K562 (cell line): ENCODE measurements around the gene STX11. TPM values are rescaled to one million over a fixed set of nuclear protein-coding genes. Genes with fewer than 3 reads are reported as not detected.
A peak's percentile ranks its signal among the peaks of the same experiment; 100 is the strongest.

Experiments used
- ARHGAP35 ChIP-seq: fragments of 450-650 bp; IDR thresholded peaks from 2 replicates; pipeline ENCODE4 v1.6.1; 2018; ENCODE audit not compliant: partially characterized antibody
- ARID1B ChIP-seq: fragments of 450-650 bp; IDR thresholded peaks from 2 replicates; pipeline ENCODE4 v1.6.1; 2016; ENCODE audit warnings: antibody characterized with exemption, mild to moderate bottlenecking, inconsistent platforms
- BRCA1 ChIP-seq, 2 experiments: fragments of 450-650 bp in 1 of 2; sonication (generic) in 1 of 2; formaldehyde crosslinking in 1 of 2; IDR thresholded peaks; 2 replicates each; pipeline versions ENCODE4 v1.5.0 to v1.6.1; 2017 to 2020; ENCODE audit warnings: mild to moderate bottlenecking in 1 of 2, missing genetic modification reagents in 1 of 2
- CTCF ChIP-seq, 3 experiments: IDR thresholded peaks in 2 of 3; conservative IDR thresholded peaks in 1 of 3; 2 replicates each; pipeline ENCODE4 v1.5.1; 2011 to 2012; ENCODE audit warnings: low read length in 3 of 3, mild to moderate bottlenecking in 3 of 3, control low read depth in 2 of 3, improper control_type of control experiment in 1 of 3, inconsistent platforms in 1 of 3, low read depth in 1 of 3, mixed read lengths in 1 of 3, moderate library complexity in 1 of 3; ENCODE audit not compliant: insufficient read depth in 2 of 3
- EZH2 ChIP-seq: IDR thresholded peaks from 2 replicates; pipeline ENCODE4 v1.6.1; 2012; ENCODE audit warnings: low read depth, mild to moderate bottlenecking, inconsistent platforms, low read length, borderline replicate concordance
- FOS ChIP-seq: IDR thresholded peaks from 3 replicates; pipeline ENCODE4 v1.6.1; 2011; ENCODE audit not compliant: insufficient read length; ENCODE audit errors: extremely low read depth
- HEY1 ChIP-seq: fragments of 250-450 bp; sonication (Bioruptor Pico); IDR thresholded peaks from 2 replicates; pipeline ENCODE4 v1.5.0; 2020; ENCODE audit warnings: mild to moderate bottlenecking, moderate library complexity, borderline replicate concordance
- HNRNPL ChIP-seq: fragments of 200-400 bp; formaldehyde crosslinking; IDR thresholded peaks from 2 replicates; pipeline ENCODE4 v1.6.1; 2017; ENCODE audit warnings: low read depth, mild to moderate bottlenecking, low read length
- KLF16 ChIP-seq: IDR thresholded peaks from 2 replicates; pipeline ENCODE4 v1.6.1; 2016; ENCODE audit warnings: antibody characterized with exemption
- KLF6 ChIP-seq: fragments of 250-450 bp; sonication (Bioruptor Pico); IDR thresholded peaks from 2 replicates; pipeline ENCODE4 v1.4.0; 2020; ENCODE audit warnings: mild to moderate bottlenecking, moderate library complexity, borderline replicate concordance
- NUFIP1 ChIP-seq: fragments of 450-650 bp; IDR thresholded peaks from 2 replicates; pipeline ENCODE4 v1.6.1; 2018; ENCODE audit not compliant: partially characterized antibody
- POLR2B ChIP-seq: fragments of 450-650 bp; IDR thresholded peaks from 2 replicates; pipeline ENCODE4 v1.6.1; 2018; ENCODE audit warnings: low read depth; ENCODE audit not compliant: partially characterized antibody
- SAFB2 ChIP-seq: fragments of 200-400 bp; formaldehyde crosslinking; IDR thresholded peaks from 2 replicates; pipeline ENCODE4 v1.6.1; 2018; ENCODE audit warnings: borderline replicate concordance, low read length, low read depth, moderate library complexity; ENCODE audit not compliant: severe bottlenecking
- SIN3A ChIP-seq, 2 experiments: fragments of 150-350 bp in 1 of 2; IDR thresholded peaks; 2 replicates each; pipeline ENCODE4 v1.6.1; 2011 to 2016; ENCODE audit warnings: borderline replicate concordance in 2 of 2, low read depth in 2 of 2, low read length in 2 of 2, mild to moderate bottlenecking in 2 of 2, moderate library complexity in 2 of 2; ENCODE audit not compliant: control insufficient read depth in 1 of 2
- SIRT6 ChIP-seq: IDR thresholded peaks from one replicate; pipeline ENCODE4 v1.6.1; 2012; ENCODE audit warnings: low read depth, mild to moderate bottlenecking, control low read depth, inconsistent platforms, low read length, moderate library complexity
- SMAD3 ChIP-seq: fragments of 450-650 bp; formaldehyde crosslinking; conservative IDR thresholded peaks from 2 replicates; pipeline ENCODE4 v1.4.0; 2020; ENCODE audit warnings: mild to moderate bottlenecking
- SRSF1 ChIP-seq: fragments of 200-400 bp; formaldehyde crosslinking; IDR thresholded peaks from 2 replicates; pipeline ENCODE4 v1.6.1; 2017; ENCODE audit warnings: mild to moderate bottlenecking, low read depth, low read length, moderate library complexity
- TCF3 ChIP-seq: sonication (generic); formaldehyde crosslinking; IDR thresholded peaks from 2 replicates; pipeline ENCODE4 v1.4.0; 2020; ENCODE audit warnings: mild to moderate bottlenecking, missing genetic modification reagents
- YY1 ChIP-seq, 3 experiments: IDR thresholded peaks; 2 replicates each; pipeline ENCODE4 v1.6.1; 2011; ENCODE audit warnings: low read length in 2 of 3, mild to moderate bottlenecking in 2 of 3, moderate library complexity in 2 of 3, borderline replicate concordance in 1 of 3, control low read depth in 1 of 3, low read depth in 1 of 3; ENCODE audit not compliant: insufficient read depth in 3 of 3, insufficient replicate concordance in 2 of 3, control insufficient read depth in 1 of 3, insufficient read length in 1 of 3; ENCODE audit errors: extremely low read depth in 1 of 3
- ZFP36 ChIP-seq: fragments of 150-350 bp; IDR thresholded peaks from 2 replicates; pipeline ENCODE4 v1.6.1; 2018; ENCODE audit warnings: low read length, low read depth; ENCODE audit not compliant: partially characterized antibody
- ZNF134 ChIP-seq: fragments of 250-450 bp; sonication (Bioruptor Pico); conservative IDR thresholded peaks from 2 replicates; pipeline ENCODE4 v1.4.0; 2020
- ZNF140 ChIP-seq: fragments of 250-450 bp; sonication (Bioruptor Pico); IDR thresholded peaks from 2 replicates; pipeline ENCODE4 v1.8.0; 2021; ENCODE audit warnings: moderate library complexity, mild to moderate bottlenecking, inconsistent platforms
- ZNF175 ChIP-seq: fragments of 200-800 bp; sonication (Bioruptor generic); IDR thresholded peaks from 2 replicates; pipeline ENCODE4 v1.6.1; 2016; ENCODE audit warnings: low read depth, mild to moderate bottlenecking, missing genetic modification characterization, missing compliant biosample characterization
- polyA plus RNA-seq, 8 experiments: library from polyadenylated mRNA; depleted of rRNA in 4 of 8; stranded (reverse) in 5 of 8; unstranded in 3 of 8; fragments of >200 nt; fragmentation: Nextera tagmentation in 2 of 8; fragmentation: Illumina TruSeq in 1 of 8; extraction: Ambion mirVana in 2 of 8; extraction: Trizol in 1 of 8; gene quantifications; 2 replicates each; pipeline versions ENCODE4 v1.2.1 to v1.2.3, GENCODE V29; 2011 to 2014; ENCODE audit warnings: inconsistent platforms in 1 of 8, missing spikeins in 1 of 8
- total RNA-seq, 7 experiments: library from RNA; depleted of rRNA in 6 of 7; stranded (reverse); fragments of >200 nt in 6 of 7; fragmentation: Illumina TruSeq in 2 of 7; extraction: Trizol in 2 of 7; gene quantifications; 2 replicates each; pipeline versions ENCODE4 v1.2.1 to v1.2.3, GENCODE V29; 2011 to 2021; ENCODE audit warnings: low replicate concordance in 1 of 7
- TF ChIP-seq, protein P1 (sequence below): sonication (generic); formaldehyde crosslinking; IDR thresholded peaks from 2 replicates; pipeline ENCODE4 v1.8.0; 2022; ENCODE audit warnings: missing genetic modification reagents, mild to moderate bottlenecking, moderate library complexity, borderline replicate concordance

The STX11 gene
- total and polyA plus RNA-seq, 9 of the 15 experiments (the other 6 are each of a cell fraction or from before 2014, with no cell fraction given), result 0.06 to 0.73 (median 0.40) TPM

- TF ChIP-seq CTCF (IDR thresholded peaks at IDR 0.05 in 2 of 3, conservative IDR thresholded peaks at IDR 0.05 in 1 of 3; ENCODE audit: insufficient read depth in 2 of 3, low read depth in 1 of 3, low read length in 3 of 3) (peak in 1 of 3 experiments; percentile 16; a peak in 1 of 6 replicates), ARHGAP35 (no peak), TCF3 (CRISPR knock-in tag) (peak; percentile 26; the same call in 1 of the 2 replicates), HNRNPL (no peak), BRCA1 (IDR thresholded peaks at IDR 0.05) (no peak), BRCA1 (CRISPR knock-in tag; IDR thresholded peaks at IDR 0.05) (no peak), SIN3A (IDR thresholded peaks at IDR 0.05; ENCODE audit: borderline replicate concordance in 2 of 2, control insufficient read depth in 1 of 2, low read depth in 2 of 2, low read length in 2 of 2) (no peak), KLF6 (CRISPR knock-in tag) (no peak), SIRT6 (no peak), YY1 (IDR thresholded peaks at IDR 0.05; ENCODE audit: borderline replicate concordance in 1 of 3, control insufficient read depth in 1 of 3, extremely low read depth in 1 of 3, insufficient read depth in 3 of 3, insufficient read length in 1 of 3, insufficient replicate concordance in 2 of 3, low read depth in 1 of 3, low read length in 2 of 3) (peak in 1 of 3 experiments; percentile 47), SAFB2 (no peak), ZNF134 (CRISPR knock-in tag) (no peak), HEY1 (no peak), ARID1B (no peak), NUFIP1 (no peak), SMAD3 (CRISPR knock-in tag) (no peak), FOS (no peak), EZH2 (no peak), ZNF140 (CRISPR knock-in tag) (no peak), ZNF175 (CRISPR knock-in tag) (no peak), POLR2B (no peak), ZFP36 (no peak), KLF16 (no peak), SRSF1 (no peak)
- TF ChIP-seq, protein P1, sequence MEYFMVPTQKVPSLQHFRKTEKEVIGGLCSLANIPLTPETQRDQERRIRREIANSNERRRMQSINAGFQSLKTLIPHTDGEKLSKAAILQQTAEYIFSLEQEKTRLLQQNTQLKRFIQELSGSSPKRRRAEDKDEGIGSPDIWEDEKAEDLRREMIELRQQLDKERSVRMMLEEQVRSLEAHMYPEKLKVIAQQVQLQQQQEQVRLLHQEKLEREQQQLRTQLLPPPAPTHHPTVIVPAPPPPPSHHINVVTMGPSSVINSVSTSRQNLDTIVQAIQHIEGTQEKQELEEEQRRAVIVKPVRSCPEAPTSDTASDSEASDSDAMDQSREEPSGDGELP, result peak; percentile 87
These were observed at the start of gene STX11 (continued) for GRCh38 chr6:144149894-144150709.
